ENCODE measurements around the gene NKX1-2. TPM values are rescaled to one million over a fixed set of nuclear protein-coding genes. Genes with fewer than 3 reads are reported as not detected.

Gene NKX1-2
- total and polyA plus RNA-seq, 8 donors: not detected

DNA sequence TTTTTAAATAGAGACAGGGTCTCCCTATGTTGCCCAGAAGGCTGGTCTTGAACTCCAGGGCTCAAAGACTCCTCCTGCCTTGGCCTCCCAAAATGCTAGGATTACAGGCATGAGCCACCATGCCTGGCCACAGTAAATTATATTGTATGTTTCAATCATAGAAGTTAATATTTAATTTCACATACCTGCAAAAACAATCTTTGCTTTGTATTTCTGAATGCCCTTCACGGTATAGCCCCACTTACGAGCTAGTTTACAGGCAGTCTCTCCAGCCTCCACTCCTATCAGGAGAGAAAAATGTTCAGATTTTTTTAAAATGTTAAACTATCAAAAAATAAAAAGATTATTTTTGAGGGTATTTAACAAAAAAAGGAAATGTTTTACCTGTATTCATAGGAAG, 41.5 kb downstream of the NKX1-2 start:
- no peak overlapping the region for H3K27ac ChIP-seq
- TF ChIP-seq, protein P1, sequence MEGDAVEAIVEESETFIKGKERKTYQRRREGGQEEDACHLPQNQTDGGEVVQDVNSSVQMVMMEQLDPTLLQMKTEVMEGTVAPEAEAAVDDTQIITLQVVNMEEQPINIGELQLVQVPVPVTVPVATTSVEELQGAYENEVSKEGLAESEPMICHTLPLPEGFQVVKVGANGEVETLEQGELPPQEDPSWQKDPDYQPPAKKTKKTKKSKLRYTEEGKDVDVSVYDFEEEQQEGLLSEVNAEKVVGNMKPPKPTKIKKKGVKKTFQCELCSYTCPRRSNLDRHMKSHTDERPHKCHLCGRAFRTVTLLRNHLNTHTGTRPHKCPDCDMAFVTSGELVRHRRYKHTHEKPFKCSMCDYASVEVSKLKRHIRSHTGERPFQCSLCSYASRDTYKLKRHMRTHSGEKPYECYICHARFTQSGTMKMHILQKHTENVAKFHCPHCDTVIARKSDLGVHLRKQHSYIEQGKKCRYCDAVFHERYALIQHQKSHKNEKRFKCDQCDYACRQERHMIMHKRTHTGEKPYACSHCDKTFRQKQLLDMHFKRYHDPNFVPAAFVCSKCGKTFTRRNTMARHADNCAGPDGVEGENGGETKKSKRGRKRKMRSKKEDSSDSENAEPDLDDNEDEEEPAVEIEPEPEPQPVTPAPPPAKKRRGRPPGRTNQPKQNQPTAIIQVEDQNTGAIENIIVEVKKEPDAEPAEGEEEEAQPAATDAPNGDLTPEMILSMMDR (IDR thresholded peaks at IDR 0.05): no peak
- no peaks in the 10 kb centered on the region for H3K9me3 ChIP-seq
- H3K27me3 ChIP-seq: no peaks in the 10 kb centered on the region
- no peak for FAIRE-seq
- no peak for ATAC-seq
- intact Hi-C loops (cut with DNase I): no loop called here
- peaks cover 3 to 28% (median 16%) of the 10 kb centered on the region in 3 donors for H3K36me3 ChIP-seq
- H3K4me1 ChIP-seq: peaks cover 0 to 5% (median 0%) of the 10 kb centered on the region in 3 donors
- no peak for DNase-seq
- WGBS, 2 donors: 62 to 69% methylated on average over 2 of the region's 2 CpGs
- H3K4me3 ChIP-seq: no peak overlapping the region

DNA sequence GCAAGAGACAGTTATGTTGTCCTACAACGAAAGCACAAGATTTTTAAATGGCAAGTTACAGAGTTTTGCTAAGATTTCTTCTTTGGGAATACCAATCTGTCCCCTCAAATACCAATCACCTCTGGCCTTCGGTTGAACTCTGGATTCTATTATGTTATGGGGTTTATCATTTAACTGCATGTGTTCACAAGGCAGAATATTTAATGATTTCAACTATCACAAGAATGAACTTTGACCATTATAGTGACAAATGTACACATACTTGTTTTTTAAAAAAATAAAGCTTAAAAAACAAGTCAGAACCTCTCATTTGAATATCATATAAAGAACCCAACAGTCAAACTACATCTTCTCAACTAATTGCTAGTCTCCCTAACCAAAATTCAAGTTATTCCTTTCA, 42.4 kb downstream of the NKX1-2 start:
- FAIRE-seq: no peak
- TF ChIP-seq, protein P1 (IDR thresholded peaks at IDR 0.05): no peak
- 60 to 63% methylated on average over 2 of the region's 2 CpGs for WGBS, 2 donors
- intact Hi-C loops (cut with DNase I): no loop called here
- Histone ChIP-seq H3K27me3 (no peaks in the 10 kb centered on the region), H3K27ac (no peak overlapping the region), H3K36me3 (peaks cover 3 to 37% (median 16%) of the 10 kb centered on the region in 3 donors), H3K4me3 (no peak overlapping the region), H3K9me3 (no peaks in the 10 kb centered on the region), H3K4me1 (peaks cover 0 to 5% (median 0%) of the 10 kb centered on the region in 3 donors)
- no peak for DNase-seq
- ATAC-seq: no peak

DNA sequence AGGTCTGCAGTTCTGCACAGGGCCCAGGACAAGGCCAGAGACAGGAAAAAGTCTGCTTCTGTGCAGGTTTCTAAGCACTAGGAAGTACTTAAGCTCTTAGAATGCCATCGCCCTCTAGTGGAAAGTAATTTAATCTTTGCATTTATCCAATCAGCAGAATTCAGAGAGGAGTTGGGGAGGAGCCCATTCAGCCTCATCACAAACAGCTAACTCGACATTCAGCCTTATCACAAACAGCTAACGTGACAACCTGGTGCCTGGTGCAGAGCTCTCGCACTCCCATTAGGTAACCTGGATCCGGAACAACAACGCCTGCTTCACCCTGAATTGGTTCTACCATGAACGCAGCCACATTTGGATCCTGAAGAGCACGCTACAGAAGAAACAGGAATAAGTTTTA, 46.3 kb downstream of the NKX1-2 start:
- H3K9me3 ChIP-seq: no peaks in the 10 kb centered on the region
- peak in 1 of 6 donors; percentile 11 for DNase-seq
- no peaks in the 10 kb centered on the region for H3K27me3 ChIP-seq
- TF ChIP-seq, protein P1 (IDR thresholded peaks at IDR 0.05): peak in 2 of 4 donors; percentile 24 to 36
- H3K27ac ChIP-seq: no peak overlapping the region
- no peak overlapping the region for H3K4me3 ChIP-seq
- intact Hi-C loops (cut with DNase I): no loop called here
- H3K36me3 ChIP-seq: peaks cover 3 to 66% (median 24%) of the 10 kb centered on the region in 3 donors
- FAIRE-seq: no peak
- WGBS, 2 donors: 57 to 59% methylated on average over 8 of the region's 8 CpGs
- peaks cover 0 to 5% (median 0%) of the 10 kb centered on the region in 3 donors for H3K4me1 ChIP-seq
- peak; percentile 71 to 96 (median 92) for ATAC-seq

DNA sequence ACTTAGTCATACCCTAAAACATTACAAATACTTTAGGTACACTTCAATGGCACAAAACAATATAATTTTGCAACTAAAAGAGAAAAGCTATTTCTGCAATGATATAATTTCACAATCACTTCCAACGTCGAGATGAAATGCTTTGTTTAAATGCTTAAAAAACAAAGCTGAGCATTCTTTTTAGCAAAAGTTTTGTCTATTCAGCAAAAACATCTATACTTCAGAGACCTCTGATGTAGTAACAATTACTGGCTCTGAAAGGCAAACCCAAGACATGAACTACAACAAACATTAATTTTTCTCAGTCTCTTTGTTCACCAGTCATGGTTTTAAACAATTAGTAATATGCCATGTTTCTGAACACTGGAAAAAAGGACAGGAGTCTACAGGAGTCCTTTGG, 47.6 kb downstream of the NKX1-2 start:
- intact Hi-C loops (cut with DNase I): no loop called here
- 65 to 83% methylated on average over 2 of the region's 2 CpGs for WGBS, 2 donors
- Histone ChIP-seq H3K27me3 (no peaks in the 10 kb centered on the region), H3K4me1 (peaks cover 0 to under 1% (median 0%) of the 10 kb centered on the region in 3 donors), H3K36me3 (peaks cover 3 to 72% (median 25%) of the 10 kb centered on the region in 3 donors), H3K4me3 (no peak overlapping the region), H3K9me3 (no peaks in the 10 kb centered on the region), H3K27ac (no peak overlapping the region)
- DNase-seq (no peak), ATAC-seq (no peak), FAIRE-seq (no peak)
- TF ChIP-seq, protein P1 (IDR thresholded peaks at IDR 0.05): no peak

DNA sequence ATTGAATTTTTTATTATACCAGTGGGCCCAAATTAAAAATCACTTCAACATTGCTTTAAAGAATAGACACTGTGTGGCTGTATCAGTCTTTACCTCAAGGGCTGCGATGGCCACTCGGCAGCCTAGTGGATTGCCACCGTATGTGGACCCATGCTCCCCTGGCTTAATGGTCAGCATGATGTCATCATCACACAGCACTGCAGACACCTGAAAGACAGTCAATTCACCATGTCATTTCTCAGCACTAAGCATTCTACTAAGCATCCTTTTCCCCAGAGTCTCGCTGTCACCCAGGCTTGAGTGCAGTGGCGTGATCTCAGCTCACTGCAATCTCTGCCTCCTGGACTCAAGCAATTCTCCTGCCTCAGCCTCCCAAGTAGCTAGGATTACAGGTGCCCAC, 48.2 kb downstream of the NKX1-2 start:
- H3K9me3 ChIP-seq: no peaks in the 10 kb centered on the region
- no peak for FAIRE-seq
- H3K27me3 ChIP-seq: no peaks in the 10 kb centered on the region
- no peak overlapping the region for H3K4me3 ChIP-seq
- no peaks in the 10 kb centered on the region for H3K4me1 ChIP-seq
- WGBS, 2 donors: 96 to 97% methylated on average over 5 of the region's 5 CpGs
- intact Hi-C loops (cut with DNase I): no loop called here
- no peak for ATAC-seq
- TF ChIP-seq, protein P1 (IDR thresholded peaks at IDR 0.05): no peak
- no peak for DNase-seq
- H3K27ac ChIP-seq: no peak overlapping the region
- H3K36me3 ChIP-seq: peaks cover 3 to 73% (median 25%) of the 10 kb centered on the region in 3 donors

Other genes with a start within 250 kb of the NKX1-2 start
- gene OAT, start 31.1 kb downstream of the NKX1-2 start, total RNA-seq: 10 to 100 TPM; 11.9 to 24.2 (median 20.5) TPM
- gene OAT, start 31.1 kb downstream of the NKX1-2 start, polyA plus RNA-seq: 10 to 100 TPM in 1 of 2 donors, 1 to 10 TPM in 1; 9.9 to 35.5 TPM
- 1 to 10 TPM; 5.3 to 8.1 (median 6.9) TPM for gene LHPP, start 11.8 kb upstream of the NKX1-2 start, total RNA-seq
- gene LHPP, start 11.8 kb upstream of the NKX1-2 start, polyA plus RNA-seq: 10 to 100 TPM in 1 of 2 donors, 1 to 10 TPM in 1; 9.0 to 10.8 TPM